ENCODE data around the gene DNM3.

DNA sequence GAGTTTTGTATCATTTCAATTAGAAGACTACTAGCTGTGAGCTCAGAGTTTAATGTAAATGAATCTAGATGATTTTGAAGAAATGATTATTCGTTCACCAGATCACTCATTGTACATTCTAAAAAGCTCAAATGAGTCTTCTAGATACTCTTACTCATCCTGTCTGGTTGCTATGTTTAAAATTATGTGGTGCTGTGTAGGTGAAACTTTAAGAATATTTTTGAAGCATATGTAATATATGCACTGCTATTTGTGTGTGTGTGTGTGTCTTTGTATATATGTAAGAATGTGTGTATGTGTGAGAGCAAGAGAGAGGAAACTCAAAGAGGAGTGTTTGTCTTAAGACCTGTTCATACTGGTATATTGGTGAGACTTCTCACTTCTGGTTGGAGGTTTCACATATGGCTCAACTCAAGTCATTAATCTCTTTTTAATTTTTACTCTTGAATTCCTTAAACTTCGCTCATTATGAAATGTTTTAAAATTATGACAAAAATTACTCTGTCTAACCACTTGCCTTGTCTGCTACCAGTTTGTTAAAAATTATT is 570.6 kb downstream of the DNM3 start:
- no peak for TF ChIP-seq TARDBP (IDR thresholded peaks at IDR 0.05)
- TF ChIP-seq SP1 (IDR thresholded peaks at IDR 0.05), result no peak
- no peak for TF ChIP-seq ARNT (IDR thresholded peaks at IDR 0.05)
- TF ChIP-seq L3MBTL2 (conservative IDR thresholded peaks at IDR 0.05), result no peak
- TF ChIP-seq CTBP1 (IDR thresholded peaks at IDR 0.05; ENCODE audit: borderline replicate concordance), result no peak
- no peak for TF ChIP-seq FOXK2 (IDR thresholded peaks at IDR 0.05)
